ENCODE results near the gene BPIFB6.
"Not testable (repeated sequence)": the region's sequence is repeated elsewhere in the genome, so short reads cannot be mapped to it uniquely, and the experiment has no call there.

The BPIFB6 gene

DNA sequence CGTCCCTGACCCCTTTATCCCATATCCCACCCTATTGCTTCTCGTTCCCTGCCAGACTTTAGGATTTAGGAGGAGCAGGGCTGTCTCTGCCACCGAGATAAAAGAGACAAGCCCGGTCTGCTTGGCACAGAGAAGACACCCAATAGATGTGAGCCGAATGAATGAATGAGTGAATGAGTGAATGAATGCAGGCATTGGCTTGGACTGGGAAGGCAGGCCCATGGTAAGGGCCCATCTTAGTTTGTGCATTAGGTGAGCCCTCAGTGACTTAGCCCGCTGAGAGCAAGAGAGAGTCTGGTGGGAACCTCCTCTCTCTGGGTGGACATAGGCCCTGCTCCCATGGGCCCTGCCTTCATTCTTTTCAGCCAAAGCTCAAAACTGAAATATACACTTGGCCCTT lies 879 bp upstream of the BPIFB6 start:
- no peak for DNase-seq

DNA sequence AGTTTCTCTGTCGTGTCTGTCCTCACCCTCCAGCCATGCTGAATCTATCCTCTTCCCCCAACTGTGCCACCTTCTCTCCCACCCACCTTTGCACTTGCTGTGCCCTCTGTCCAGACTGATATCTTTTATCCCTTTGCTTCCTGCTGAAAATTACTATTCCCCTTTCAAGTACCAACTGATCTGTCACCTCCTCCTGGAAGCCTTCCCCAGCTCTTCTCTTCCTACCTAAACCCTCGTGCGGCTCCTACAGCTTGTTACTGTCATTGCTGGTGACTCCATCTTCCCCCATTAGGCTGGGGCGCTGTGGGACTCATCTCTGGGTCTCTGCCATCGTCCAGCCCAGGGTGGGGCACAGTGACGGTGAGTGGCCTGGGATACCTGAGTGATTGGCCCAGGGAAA lies 1.1 kb downstream of the BPIFB6 start:
- no peak for DNase-seq

DNA sequence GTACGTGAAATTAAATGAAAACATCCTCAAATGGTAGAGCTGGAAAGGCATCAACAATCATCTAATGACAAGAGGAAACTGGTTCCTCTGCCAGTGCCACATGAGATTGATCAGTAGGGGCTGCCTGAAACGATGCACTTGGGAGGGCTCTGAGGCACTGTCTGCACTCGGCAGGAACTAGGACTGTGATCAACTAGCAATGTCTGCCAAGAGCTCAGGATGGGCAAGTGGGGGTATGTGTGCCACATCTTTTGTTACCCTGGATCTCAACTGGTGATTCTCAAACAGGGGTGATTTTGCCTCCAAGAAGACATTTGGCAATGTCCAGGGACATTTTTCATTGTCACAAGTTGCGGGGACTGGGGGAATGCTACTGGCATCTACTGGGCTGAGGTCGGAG lies 1.9 kb downstream of the BPIFB6 start:
- no peak for DNase-seq

DNA sequence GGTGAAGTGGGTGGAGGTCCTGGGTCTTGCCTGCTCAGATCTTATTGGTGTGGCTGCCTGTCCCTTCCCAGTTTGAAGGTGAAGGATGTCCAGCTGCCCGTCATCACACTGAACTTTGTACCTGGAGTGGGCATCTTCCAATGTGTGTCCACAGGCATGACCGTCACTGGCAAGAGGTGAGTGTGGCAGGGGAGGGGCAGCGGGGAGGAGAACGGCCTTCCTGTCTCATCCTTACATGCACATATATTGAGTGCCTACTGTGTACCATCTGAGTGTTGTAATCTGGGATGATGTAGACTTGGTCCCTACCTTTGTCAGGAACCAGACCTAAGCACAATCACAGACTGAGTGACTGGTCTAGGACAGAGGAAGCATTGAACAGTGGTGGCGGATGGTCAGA lies 2.7 kb downstream of the BPIFB6 start:
- no peak for DNase-seq

DNA sequence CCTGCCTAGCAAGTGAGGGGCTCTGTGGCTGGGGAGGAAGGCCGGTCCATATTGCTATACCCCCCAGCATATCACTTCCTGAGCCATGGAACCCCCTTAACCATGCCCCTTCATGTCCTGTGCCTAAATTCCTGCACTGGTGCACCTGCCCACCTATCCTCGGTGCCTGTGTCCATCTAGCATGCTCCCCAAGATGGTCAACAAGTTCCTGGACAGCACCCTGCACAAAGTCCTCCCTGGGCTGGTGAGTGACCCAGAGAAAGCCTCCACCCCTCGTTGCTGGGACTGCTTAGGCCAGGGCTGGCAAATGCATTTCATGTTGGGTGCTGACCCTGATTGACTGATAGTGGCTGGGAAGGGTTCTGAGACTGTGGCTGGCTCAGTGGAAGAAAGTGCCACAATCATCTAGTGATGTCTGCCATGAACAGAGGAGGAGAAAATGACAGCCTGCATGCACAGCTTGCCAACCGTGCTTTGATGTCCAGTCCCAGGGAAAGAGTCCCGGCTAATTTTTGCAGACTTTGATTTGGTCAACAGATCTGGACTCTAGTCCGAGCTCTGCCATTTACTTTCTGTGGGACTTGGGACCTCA lies 3.5 kb downstream of the BPIFB6 start:
- no peak for DNase-seq

DNA sequence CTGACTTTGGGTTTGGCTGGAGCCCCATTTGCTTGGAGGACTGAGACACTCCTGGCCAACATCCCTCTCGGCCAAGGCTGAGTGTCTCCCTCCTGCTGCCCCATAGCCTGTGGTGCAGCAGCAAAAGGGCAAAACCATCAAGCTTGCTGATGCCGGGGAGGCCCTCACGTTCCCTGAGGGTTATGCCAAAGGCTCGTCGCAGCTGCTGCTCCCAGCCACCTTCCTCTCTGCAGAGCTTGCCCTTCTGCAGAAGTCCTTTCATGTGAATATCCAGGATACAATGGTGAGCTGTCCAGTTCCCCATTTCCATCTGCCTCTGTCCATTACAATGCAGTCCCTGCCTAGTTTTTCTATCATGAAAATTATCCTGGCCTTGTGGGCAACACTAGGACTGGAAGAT lies 6.0 kb downstream of the BPIFB6 start:
- no peak for DNase-seq

DNA sequence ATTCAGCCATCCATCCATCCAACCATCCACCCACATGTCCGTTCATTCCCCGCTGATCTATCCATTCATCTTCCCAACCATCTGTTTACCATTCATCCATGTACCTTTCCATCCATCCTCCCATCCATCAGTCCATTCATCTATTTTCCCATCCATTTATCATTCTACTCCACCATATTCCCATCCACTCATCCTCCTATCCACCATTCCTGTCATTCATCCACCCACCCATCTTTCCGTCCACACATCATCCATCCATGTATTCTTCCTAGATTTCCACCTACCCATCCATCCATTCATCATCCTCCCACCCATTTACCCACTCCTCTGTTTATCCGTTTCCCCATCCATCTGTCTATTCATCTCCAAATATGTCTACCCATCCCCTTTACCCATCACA lies 6.8 kb downstream of the BPIFB6 start:
- DNase-seq: no peak

DNA sequence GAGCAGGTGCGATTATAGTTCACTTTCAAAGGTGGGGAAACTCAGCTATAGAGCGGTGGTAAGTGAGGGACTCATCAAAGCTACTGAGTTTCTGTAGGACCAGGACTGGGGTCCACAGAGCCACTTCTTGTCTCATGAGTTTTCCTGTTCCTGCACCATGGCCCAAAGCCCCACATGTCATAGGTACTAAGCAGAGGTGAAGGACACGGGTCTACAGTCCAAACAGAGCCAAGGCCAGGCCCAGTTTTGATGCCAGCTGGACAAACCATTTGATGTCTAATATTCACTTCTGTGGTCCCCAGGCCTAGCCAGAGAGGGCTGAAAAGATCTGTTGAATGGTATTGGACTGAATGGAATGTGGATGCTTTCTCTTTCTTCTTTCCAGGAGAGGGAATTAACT lies 11.0 kb downstream of the BPIFB6 start:
- DNase-seq: no peak

DNA sequence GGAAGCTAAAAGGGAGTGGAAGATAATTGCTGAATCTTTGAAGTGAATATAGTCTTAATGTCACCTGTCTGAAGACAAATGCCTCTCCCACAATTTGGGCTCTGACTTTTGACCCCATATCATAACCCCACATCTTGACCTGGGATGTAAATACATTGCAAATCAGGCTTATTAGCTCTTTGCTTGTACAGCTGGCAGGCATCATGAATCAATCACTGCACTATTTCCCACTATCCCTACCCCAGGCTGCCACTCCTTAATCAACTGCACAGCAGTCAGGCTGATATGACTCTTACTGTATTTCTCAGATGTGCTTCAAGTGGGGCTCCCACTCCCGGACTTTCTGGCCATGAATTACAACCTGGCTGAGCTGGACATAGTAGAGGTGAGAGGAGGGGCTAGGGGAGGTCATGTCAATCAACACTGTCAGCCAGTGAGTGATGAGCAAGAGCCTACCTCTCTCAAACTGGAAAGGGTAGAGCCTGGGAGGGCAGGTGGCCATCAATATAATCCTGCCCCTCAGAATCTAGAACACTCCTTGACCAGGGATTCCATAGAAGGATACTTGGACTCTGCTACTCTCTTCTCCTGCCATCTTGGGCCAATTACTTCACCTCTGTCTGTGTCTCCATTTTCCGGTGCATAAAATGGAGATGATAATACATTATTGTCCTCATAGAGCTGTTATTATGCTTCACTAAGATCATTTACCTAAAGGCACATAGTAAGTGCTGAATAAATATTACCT lies 11.7 kb downstream of the BPIFB6 start:
- DNase-seq: no peak

DNA sequence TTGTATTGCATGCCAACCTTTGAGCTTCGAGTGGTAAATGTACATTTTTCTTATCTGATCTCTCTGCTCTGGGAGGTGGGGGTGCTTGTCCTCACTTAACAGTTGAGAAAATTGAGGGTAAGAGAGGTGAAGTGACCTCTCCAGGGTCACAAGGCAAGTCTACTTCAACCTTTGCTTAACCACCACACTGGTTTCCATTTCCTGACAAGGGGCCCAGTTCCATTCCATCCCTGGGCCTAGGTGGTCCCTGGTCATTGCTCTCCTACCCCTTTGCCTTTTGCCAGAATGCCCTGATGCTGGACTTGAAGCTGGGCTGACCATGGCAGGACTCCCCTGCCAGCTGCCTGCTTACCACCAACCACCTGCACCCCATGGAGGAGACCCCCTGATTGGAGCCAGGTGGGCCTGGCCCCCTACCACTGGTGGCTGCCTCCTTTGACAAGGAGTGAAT lies 12.3 kb downstream of the BPIFB6 start:
- no peak for DNase-seq

DNA sequence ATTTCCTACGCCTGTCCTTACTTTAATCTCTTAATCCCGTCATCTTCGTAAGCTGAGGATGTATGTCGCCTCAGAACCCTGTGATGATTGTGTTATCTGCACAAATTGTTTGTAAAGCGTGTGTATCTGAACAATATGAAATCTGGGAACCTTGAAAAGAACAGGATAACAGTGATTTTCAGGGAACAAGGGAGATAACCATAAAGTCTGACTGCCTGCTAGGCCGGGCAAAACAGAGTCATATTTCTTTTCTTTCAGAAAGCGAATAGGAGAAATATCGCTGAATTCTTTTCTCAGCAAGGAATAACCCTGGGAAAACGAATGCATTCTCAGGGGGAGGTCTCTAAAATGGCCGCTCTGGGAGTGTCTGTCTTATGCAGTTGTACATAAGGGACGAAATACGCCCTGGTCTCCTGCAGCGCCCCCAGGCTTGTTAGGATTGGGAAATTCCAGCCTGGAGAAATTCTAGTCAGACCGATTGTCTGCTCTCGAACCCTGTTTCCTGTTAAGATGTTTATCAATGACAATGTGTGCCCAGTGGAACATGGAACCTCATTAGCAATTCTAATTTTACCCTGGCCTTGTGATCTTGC lies 13.8 kb downstream of the BPIFB6 start:
- not testable (repeated sequence) for DNase-seq

DNA sequence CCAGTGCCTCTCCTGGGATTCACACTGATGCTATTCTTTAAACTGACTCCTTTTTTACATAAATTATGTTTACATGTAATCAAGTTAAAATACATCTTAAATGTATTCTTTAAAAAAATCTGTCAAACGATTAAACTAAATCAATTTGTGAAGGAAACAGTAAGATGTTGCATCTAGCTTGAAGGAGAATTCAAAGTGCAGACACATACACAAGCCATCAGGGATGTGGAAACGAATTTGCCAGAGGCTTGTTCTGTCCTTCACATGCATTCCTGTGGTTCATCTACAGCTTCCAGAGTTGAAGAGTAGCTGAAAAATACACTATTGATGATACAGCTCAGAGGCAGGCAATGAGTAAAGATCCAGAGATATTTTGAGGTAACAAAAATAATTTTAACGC lies 15.0 kb downstream of the BPIFB6 start:
- DNase-seq: no peak

DNA sequence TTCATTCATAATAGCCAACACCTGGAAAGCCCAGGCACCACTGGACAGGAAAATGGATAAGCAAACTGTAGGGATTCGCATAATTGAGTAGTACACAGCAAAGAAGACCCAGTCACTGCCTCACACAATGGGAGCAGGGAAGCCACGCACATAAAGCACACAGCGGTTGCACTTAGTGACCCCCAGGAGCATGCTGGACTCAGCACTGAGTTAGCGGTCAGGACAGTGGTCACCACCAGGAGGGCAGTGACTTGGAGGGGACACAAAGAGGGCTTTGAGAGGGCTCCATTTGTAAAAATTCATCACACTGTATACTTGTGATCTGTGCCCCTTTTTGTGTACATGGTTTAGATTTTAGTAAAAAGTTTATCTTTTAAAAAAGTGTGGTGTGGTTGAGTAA lies 19.9 kb downstream of the BPIFB6 start:
- no peak for DNase-seq

DNA sequence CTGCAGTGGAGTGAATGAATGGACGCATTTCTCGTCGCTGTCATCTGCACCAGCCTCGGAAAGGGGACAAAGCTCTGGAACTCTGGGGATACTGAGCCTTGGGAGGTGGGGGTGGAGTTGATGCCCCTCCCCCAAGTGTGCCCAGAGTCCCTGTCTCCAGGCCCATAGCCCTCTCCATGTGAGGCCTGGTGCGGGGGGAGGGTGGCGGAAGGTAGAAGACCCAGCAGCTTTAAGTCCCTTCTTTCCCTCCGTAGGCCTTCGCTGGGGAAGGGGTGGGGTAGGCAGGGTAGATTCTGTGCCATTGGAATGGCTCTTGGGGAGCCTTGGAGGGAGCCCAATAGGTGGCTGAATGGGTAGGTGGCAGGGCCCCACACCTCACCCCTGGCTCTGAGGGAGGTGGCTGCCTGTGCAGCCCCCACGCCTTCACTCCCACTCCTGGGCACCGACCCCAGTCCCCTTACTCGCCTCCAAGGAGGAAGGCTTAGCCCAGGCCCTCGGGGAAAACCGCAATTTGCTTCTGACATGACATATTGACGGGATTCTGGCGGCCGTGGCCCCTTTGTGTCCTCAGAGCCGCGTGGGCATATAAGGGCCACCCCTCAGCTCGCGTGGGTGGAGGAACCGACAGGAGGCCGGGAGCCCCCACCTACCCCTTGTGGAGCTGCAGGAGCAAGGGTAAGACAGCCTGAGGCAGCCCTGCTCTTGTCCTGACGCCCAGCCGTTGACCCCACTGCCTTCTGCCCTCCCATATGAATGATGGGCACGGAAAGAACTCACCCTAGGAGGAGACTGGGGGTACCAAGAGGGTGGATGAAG lies 22.1 kb downstream of the BPIFB6 start, which contains the start of gene BPIFB3:
Gene BPIFB3 (plus strand): TSS at position 613 of the 816 bp plus-strand sequence. CDS start 1,533 bp downstream, outside the sequence.
- DNase-seq: no peak

DNA sequence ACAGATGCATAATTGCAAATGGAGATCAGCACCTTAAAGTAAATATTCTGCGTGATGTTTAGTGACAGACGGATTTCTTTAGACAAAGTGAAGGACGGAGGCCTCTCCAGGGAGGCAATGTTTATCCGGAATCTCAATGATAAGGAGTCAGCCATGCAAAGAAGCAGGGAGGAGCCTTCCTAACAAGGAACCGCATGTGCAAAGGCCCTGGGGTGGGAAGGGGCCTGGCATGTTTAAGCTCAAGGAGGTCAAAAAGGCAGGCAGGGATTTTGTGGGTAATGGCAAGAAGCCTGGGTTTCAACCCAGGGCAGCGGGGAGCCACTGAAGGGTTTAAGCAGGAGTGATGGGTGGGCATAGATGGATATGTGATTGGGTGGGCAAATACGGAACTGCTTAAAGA lies 22.9 kb downstream of the BPIFB6 start:
- DNase-seq: no peak

DNA sequence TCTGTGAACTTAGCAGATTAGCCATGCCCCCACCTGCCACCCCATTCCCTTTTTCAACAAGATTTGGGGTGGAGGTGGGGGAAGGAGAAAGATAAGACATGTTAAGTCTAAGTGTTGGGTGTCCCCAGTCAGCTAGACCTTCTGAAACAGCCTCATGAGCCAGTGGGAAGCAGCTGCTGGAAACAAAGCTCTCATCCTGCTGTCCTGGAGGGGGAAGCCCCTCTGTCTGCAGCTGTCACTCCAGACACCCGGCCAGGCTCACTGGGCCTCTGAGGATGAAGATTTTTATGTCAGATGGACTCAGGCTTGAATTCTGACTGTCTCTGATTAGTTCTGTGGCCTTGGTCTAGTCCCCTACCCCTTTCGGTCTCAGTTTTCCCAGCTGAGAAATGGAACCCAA lies 23.3 kb downstream of the BPIFB6 start:
- DNase-seq: no peak

DNA sequence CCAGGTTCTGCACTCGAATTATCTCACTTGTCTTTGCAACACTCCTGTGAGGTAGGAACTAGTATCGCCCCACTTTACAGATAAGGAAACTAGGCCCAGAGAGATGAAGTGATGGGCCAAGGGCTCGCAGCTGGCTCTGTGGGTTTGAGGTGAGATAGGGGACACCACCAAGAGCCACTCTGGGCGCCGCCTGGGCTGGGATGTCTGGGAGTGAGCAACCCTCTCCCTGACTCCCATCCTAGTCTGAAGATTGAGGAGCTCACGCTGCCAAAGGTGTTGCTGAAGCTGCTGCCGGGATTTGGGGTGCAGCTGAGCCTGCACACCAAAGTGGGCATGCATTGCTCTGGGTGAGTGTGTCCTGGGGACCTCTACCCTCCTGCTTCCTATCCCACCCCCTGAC lies 27.7 kb downstream of the BPIFB6 start:
- no peak for DNase-seq

DNA sequence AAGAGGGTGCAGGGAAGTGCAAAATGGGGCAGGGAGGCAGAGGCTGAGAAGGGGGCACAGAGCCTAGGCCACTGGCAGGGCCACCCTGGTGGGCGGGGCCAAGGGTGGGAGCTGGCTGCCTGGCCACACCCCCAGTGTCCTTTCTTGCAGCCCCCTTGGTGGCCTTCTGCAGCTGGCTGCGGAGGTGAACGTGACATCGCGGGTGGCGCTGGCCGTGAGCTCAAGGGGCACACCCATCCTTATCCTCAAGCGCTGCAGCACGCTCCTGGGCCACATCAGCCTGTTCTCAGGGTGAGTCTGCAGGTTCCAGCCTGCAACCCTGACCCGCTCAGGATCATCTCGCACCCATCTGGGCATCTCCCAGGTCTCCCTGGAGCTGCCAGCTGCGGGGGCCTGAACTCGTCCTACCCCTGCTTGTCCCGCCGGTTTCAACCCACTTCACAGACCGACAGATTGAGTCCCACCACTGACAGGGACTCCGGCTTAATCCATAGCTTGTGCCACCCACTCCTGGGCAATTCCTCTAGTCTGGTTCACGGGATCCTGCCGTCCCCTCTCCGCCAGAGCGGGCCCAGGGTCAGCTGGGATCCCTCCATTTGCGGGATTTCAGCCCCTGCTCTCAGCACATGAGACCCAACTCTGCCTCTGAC lies 28.4 kb downstream of the BPIFB6 start:
- DNase-seq: no peak

DNA sequence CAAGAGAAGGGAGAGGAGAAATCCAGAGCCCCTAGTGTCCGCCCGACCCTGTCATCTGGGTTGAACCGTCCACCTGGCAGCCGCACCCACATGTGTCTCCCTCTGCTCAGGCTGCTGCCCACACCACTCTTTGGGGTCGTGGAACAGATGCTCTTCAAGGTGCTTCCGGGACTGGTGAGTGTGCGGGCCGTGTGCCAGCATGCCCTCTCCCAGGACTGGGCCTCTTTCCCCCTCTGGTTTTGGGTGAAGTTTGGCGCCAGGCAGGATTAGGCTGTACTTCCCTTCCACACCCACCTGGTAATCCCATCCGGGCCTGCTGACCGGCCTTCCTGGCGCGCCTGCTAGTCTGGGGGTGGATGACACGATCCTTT lies 30.2 kb downstream of the BPIFB6 start:
- DNase-seq: no peak

DNA sequence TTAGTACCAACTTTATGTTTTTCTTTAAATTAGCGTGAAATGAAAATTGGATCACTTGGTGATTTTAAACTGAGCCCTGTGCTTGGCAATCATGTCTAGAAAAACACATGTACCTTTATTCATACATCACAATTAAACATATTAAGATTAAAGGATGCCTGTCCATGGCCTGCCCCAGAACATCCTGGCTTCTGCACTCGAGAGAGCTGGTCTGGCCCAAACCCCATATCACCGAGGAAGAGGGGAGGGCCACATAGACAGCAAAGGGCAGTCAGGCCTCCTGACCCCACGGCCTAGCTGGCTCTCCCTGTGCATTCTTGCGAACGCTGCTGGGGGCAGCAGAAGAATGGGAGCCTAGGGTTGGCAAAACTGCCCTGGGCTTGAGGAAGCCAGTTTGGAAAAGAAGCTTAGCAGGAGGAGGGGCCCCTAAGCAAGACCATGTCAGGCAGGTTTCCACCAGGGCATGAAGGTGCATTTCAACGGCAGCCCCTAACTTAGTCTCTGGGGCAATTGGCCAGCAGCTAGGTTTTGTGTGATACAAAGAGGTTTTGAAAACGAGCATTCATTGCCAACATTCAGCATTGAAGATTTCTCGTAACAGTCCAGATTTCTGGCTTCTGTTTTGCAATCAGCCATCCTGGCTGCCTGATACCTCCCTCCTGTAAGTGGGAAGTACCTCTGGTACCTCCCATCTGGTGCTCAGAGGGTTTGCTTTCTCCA lies 30.8 kb downstream of the BPIFB6 start:
- no peak for DNase-seq

DNA sequence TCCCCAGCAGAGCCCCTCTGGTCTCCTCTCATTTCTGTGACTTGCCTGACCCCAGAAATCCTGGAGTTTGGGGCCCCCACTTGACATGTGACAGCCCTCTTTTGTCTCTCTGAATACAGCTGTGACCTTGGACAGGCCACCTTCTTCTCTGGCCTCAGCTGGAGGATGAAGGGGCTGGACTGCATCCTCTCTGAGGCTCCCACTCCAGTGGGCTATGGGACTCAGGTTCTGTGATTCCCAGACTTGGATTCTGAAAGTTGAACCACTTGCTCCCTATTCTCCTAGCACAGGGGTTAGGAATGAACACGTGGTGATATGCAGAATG lies 31.3 kb downstream of the BPIFB6 start:
- DNase-seq: no peak

DNA sequence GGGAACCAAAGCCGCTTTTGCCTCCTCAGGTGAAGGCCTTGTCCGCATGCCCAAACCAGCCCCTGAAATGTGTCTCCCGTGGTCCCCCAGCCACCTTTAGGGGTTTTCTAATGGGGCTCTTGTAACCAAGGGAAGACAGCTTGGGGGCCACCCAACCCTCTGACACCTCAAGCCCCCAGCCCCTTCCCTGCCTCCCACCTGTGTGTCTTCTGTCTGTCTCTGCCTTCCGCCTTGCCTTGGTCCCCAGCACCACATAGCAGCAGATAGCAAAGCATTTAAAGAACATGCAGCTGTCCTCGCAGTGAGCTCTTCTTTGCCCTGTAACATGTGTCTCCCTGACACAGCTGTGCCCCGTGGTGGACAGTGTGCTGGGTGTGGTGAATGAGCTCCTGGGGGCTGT lies 31.8 kb downstream of the BPIFB6 start:
- no peak for DNase-seq

All from amniotic stem cell (primary cell).